Measurements from ENCODE around the gene MEAF6. TPM values are rescaled to one million over a fixed set of nuclear protein-coding genes. Genes with fewer than 3 reads are reported as not detected.
A peak's percentile ranks its signal among the peaks of the same experiment; 100 is the strongest.
"Not testable (repeated sequence)": the region's sequence is repeated elsewhere in the genome, so short reads cannot be mapped to it uniquely, and the experiment has no call there.

Gene MEAF6
- total RNA-seq, 1 donor from 2014 or later: 79.3 TPM

- not testable (repeated sequence) for DNase-seq (ENCODE audit: low read depth)
These were observed 18.0 kb upstream of the MEAF6 start for GRCh38 chr1:37532418-37533156.

DNA sequence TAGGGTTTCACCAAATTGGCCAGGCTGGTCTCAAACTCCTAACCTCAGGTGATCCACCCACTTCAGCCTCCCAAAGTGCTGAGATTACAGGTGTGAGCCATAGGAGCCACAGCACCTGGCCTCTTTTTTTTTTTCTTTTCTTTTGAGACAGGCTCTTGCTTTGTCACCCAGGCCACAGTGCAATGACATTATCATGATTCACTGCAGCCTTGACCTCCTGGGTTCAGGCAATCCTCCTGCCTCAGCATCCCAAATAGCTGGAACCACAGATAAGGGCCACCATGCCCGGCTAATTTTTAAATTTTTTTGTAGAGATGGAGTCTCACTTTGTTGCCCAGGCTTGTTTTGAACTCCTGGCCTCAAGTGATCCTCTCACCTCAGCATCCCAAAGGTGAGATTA lies 15.3 kb upstream of the MEAF6 start:
- DNase-seq (ENCODE audit: low read depth): not testable (repeated sequence)

GRCh38 chr1:37519613-37520012 lies 5.0 kb upstream of the MEAF6 start:
- DNase-seq (ENCODE audit: low read depth): no peak

DNA sequence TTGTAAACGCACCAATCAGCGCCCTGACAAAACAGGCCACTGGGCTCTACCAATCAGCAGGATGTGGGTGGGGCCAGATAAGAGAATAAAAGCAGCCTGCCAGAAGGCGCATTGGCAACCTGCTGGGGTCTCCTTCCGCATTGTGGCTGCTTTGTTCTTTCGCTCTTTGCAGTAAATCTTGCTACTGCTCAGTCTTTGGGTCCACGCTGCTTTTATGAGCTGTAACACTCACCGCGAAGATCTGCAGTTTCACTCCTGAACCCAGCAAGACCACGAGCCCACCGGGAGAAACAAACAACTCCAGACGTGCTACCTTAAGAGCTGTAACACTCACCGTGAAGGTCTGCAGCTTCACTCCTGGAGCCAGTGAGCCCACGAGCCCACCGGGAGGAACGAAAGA lies 4.4 kb upstream of the MEAF6 start:
- not testable (repeated sequence) for DNase-seq (ENCODE audit: low read depth)

DNA sequence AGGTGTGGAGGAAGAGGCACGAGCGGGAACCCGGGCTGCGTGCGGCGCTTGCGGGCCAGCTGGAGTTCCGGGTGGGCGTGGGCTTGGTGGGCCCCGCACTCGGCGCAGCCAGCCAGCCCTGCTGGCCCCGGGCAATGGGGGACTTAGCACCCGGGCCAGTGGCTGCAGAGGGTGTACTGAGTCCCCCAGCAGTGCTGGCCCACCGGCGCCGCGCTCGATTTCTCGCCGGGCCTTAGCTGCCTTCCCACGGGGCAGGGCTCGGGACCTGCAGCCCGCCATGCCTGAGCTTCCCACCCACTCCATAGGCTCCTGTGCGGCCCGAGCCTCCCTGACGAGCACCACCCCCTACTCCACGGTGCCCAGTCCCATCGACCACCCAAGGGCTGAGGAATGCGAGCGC lies 3.7 kb upstream of the MEAF6 start:
- not testable (repeated sequence) for DNase-seq (ENCODE audit: low read depth)

GRCh38 chr1:37517569-37517968 lies 3.0 kb upstream of the MEAF6 start:
- no peak for DNase-seq (ENCODE audit: low read depth)

- no peak for DNase-seq (ENCODE audit: low read depth)
These were observed 844 bp upstream of the MEAF6 start for GRCh38 chr1:37515185-37516034.

DNA sequence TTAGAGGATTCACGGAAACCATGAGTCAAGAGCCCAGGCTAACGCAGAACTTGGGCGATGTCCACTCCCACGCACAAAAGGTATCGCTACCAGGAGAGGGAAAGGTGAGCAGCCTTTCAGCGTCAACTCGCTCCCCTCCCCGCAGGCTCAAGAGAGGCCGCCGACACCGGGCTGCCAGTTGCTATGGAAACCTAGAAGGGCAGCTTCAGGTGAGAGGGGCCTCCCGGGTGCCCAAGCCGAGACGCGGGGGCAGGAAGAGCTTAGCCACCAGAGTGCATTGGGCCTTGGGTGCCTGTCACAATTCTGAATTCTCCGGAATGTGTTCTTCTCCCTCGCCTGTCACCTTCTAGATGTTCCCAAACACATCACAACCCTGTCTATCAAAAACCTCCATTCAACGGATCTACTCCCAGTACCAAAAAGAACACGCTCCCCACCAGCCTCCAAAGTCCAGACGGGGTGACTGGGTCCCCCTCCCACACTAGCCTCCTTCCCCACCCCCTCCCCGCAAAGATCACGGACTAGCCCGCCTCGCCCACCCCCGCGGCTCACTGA lies 694 bp downstream of the MEAF6 start:
- no peak for DNase-seq (ENCODE audit: low read depth)

DNA sequence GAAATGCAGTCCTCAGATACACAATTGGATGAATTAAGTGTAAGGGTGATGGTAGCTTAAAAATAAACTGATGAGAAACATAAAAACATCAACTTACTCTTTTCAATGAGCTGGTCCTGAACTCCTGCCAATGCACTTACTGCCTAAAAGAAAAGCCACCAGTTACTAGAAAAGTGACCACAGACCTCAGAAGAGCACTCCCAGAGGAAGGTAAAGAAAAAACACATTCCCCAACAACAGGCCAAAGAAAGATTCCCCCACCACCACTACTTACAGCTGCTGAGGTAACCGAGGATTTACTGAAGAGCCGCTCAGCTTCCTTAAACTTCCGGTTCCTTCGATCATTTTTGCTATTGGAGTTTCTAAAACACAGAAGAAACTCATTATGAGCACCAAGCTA lies 5.4 kb downstream of the MEAF6 start:
- DNase-seq (ENCODE audit: low read depth): peak; percentile 41

- DNase-seq (ENCODE audit: low read depth): no peak
These were observed 7.8 kb downstream of the MEAF6 start for GRCh38 chr1:37506740-37507139.

DNA sequence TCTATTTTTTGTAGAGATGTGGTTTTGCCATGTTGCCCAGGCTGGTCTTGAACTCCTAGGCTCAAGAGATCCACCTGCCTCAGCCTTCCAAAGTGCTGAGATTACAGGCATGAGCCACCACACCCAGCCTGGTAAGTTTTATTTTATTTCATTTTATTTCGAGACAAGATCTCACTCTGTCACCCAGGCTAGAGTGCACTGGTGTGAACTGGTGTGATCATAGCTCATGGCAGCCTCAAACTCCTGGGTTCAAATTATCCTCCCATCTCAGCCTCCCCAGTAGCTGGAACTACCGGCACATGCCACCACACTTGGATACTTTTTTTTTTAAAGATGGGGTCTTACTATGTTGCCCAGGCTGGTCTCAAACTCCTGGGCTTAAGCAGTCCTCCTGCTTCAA lies 11.8 kb downstream of the MEAF6 start:
- DNase-seq (ENCODE audit: low read depth): not testable (repeated sequence)

GRCh38 chr1:37502104-37502503 lies 12.5 kb downstream of the MEAF6 start:
- no peak for DNase-seq (ENCODE audit: low read depth)

DNA sequence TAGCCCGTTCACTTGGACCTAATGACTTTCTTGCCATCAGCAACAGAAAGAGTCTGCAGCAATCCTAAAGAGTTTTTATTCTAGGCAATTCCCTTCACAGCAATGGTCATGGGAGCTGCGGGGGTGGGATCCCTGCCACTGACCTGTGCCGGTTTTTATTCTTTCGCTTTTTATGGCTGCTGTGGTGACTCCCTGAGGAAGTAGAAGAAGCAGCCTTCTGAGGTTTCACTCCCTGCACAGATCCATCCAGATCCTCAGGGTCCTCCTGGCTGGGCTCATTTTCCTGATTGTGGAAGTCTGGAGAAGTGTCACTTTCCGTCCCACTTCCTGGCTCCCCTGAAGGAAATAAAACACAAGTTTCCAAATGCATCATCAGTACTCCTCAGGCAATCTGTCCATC lies 12.9 kb downstream of the MEAF6 start:
- DNase-seq (ENCODE audit: low read depth): no peak

GRCh38 chr1:37498872-37499617 lies 15.5 kb downstream of the MEAF6 start:
- peak; percentile 68 for DNase-seq (ENCODE audit: low read depth)

- no peak for DNase-seq (ENCODE audit: low read depth)
These were observed 16.7 kb downstream of the MEAF6 start for GRCh38 chr1:37497832-37498231.

DNA sequence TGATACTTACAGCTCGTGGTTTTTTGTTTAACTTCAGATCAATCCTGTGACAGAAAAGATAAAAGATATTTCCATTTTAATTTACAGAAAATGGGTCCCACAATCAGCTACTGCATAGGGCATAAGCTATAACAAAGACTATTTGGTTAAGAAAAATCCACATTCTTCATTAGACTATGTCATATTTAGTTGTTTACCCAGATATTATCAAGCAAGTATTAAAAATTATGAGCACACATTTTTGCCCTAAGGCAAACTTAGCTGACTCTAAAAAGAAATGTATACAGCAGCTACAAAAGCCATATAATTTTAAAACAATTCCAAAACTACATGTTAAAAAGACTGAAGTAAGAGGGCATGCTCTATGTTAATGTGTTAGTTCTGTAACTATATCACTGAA lies 18.7 kb downstream of the MEAF6 start:
- no peak for DNase-seq (ENCODE audit: low read depth)

DNA sequence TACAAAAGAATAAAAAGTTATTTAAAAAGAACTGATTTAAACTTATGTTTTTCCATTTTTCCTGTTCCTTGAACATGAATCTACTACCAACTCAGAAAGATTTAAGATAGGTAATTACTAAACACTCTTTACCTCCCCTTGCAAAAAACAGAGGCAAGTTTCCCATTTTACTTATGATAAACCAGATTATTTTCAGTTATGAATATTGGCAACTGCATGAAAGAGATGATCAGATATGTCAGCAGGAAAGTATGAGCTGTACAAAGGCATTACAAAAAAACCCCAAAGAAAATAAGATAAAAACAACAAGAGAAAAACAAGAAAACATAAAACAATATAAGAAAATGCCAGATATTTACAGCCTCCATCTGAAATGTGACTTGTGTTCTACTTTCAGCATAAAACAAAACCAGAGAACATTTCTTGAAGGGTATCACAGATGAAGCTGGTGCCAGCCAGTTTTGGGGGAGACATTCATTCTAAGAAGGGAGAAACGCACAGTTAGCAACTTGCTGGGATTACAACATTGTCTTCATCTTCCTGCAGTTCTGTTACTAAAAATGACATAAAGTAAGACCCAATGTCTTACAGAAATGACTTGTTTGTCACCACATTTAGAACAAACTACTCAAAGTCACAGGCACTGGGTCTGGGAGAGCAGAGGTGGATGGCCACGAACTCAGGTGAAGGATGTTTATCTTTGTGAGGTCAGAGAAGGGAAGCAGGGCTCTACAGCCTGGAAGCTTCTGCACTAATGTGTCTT lies 21.0 kb downstream of the MEAF6 start:
- no peak for DNase-seq (ENCODE audit: low read depth)

GRCh38 chr1:37487619-37487984 lies 27.0 kb downstream of the MEAF6 start:
- no peak for DNase-seq (ENCODE audit: low read depth)

DNA sequence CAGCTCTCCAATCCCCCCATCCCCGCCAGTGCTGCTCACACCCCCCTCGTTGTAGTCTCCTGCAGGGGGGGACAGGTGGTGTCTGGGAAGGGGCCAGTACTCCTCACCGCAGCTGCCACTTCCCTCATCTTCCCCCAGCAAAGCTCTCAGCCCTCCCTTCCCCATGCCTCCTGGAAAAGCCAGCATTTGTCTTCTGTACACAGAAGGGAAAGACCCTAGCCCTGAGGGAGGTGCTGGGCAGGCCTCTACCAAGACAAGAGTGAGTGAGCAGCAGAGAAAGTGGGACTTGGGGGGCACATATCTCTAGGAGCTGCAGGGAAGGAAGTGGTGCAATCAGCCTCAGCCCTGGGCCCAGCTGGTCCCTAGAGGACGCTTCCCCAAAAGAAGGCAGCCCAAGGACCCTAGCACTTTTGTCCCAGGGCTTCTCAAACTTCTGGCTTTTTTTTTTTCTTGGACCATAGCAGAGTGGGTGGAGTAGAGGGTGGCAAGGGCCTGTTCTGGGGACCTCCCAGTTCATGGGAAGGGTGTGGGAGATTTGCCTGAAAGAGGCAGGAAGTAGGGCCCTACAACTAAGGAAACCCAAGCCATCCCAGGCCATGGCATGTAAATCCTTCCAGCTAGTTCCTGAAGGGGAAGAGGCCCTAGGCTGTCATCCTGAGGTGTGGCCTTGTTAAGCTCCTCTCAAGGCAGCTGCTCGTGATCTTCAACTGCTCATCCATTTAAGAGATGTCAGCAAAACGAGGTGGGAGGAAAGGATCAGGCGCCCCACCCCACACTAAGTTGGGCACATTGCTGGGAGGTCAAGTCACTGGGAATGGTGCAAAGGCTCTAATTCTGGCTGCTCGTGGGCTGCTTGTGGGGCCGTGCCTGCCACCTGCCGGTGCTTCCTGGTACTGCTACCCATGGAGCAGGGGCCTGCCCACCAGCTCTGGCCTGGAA lies 27.6 kb downstream of the MEAF6 start:
- peak; percentile 52 for DNase-seq (ENCODE audit: low read depth)
